GM19239 (cell line): ENCODE data around the gene VAMP7.
"Not testable (repeated sequence)": the region's sequence is repeated elsewhere in the genome, so short reads cannot be mapped to it uniquely, and the experiment has no call there.

ENCODE experiments used
- DNase-seq: peaks from one replicate; pipeline ENCODE4 v3.0.0; 2011; ENCODE audit warnings: low spot score; ENCODE audit not compliant: insufficient read length
- FAIRE-seq: peaks from 2 replicates; lab custom pipeline; 2011; peaks lifted over from hg19 to GRCh38; lab: Jason Lieb, UNC

The VAMP7 gene

GRCh38 chrX:155899366-155899765, 18.2 kb downstream of the VAMP7 start:
- DNase-seq, result no peak
- no peak for FAIRE-seq

- no peak for DNase-seq
- no peak for FAIRE-seq
Observed at GRCh38 chrX:155900765-155901164, 19.6 kb downstream of the VAMP7 start.

GRCh38 chrX:155907661-155908060, 26.5 kb downstream of the VAMP7 start:
- DNase-seq, FAIRE-seq: not testable (repeated sequence)

- FAIRE-seq, result no peak
- no peak for DNase-seq
Observed at GRCh38 chrX:155923200-155923599, 42.1 kb downstream of the VAMP7 start.

GRCh38 chrX:155930852-155931618, 49.9 kb downstream of the VAMP7 start:
- FAIRE-seq, DNase-seq: not testable (repeated sequence)

- no peak for FAIRE-seq
Observed at GRCh38 chrX:155938132-155938531, 57.0 kb downstream of the VAMP7 start.

GRCh38 chrX:155949098-155949497, 68.0 kb downstream of the VAMP7 start:
- FAIRE-seq (no peak), DNase-seq (no peak)

More at GRCh38 chrX:155938132-155938531, 57.0 kb downstream of the VAMP7 start:
- DNase-seq, result no peak

- FAIRE-seq (no peak), DNase-seq (no peak)
Observed at GRCh38 chrX:155951237-155951789, 70.2 kb downstream of the VAMP7 start.

GRCh38 chrX:155953055-155953454, 71.9 kb downstream of the VAMP7 start:
- no peak for FAIRE-seq
- DNase-seq, result no peak

- no peak for FAIRE-seq
Observed at GRCh38 chrX:155954793-155955192, 73.6 kb downstream of the VAMP7 start.

GRCh38 chrX:155956099-155956498, 75.0 kb downstream of the VAMP7 start:
- DNase-seq (no peak), FAIRE-seq (no peak)

More at GRCh38 chrX:155954793-155955192, 73.6 kb downstream of the VAMP7 start:
- DNase-seq, result no peak

GRCh38 chrX:155956649-155957048, 75.5 kb downstream of the VAMP7 start:
- FAIRE-seq (no peak), DNase-seq (no peak)

- FAIRE-seq, result no peak
- DNase-seq, result no peak
Observed at GRCh38 chrX:155957843-155958242, 76.7 kb downstream of the VAMP7 start.

- no peak for DNase-seq
- FAIRE-seq, result no peak
Observed at GRCh38 chrX:155959018-155959587, 78.0 kb downstream of the VAMP7 start.

- no peak for DNase-seq
- FAIRE-seq, result no peak
Observed at GRCh38 chrX:155962906-155963305, 81.8 kb downstream of the VAMP7 start.

GRCh38 chrX:155966876-155967275, 85.7 kb downstream of the VAMP7 start:
- DNase-seq, result peak; percentile 4
- no peak for FAIRE-seq

GRCh38 chrX:155967653-155968325, 86.6 kb downstream of the VAMP7 start:
- FAIRE-seq (no peak), DNase-seq (no peak)

- FAIRE-seq (no peak), DNase-seq (no peak)
Observed at GRCh38 chrX:155968326-155968661, 87.1 kb downstream of the VAMP7 start.

GRCh38 chrX:155968791-155969190, 87.6 kb downstream of the VAMP7 start:
- no peak for DNase-seq
- FAIRE-seq, result no peak

GRCh38 chrX:155971658-155972057, 90.5 kb downstream of the VAMP7 start:
- not testable (repeated sequence) for FAIRE-seq, DNase-seq

GRCh38 chrX:155972241-155972640, 91.1 kb downstream of the VAMP7 start:
- not testable (repeated sequence) for FAIRE-seq, DNase-seq
